Stimulated activated CD8-positive, alpha-beta memory T cell treated with anti-CD3 and anti-CD28 coated beads, Interleukin-15, amount 100 ng/mL, for 1 hour (primary cell): ENCODE measurements around the gene RAB25.
A peak's percentile ranks its signal among the peaks of the same experiment; 100 is the strongest.
"Not testable (repeated sequence)": the region's sequence is repeated elsewhere in the genome, so short reads cannot be mapped to it uniquely, and the experiment has no call there.

Experiments
- DNase-seq: peaks from one replicate; pipeline ENCODE4 v3.0.0-alpha.2; 2020; ENCODE audit warnings: low read depth

RAB25 gene

DNA sequence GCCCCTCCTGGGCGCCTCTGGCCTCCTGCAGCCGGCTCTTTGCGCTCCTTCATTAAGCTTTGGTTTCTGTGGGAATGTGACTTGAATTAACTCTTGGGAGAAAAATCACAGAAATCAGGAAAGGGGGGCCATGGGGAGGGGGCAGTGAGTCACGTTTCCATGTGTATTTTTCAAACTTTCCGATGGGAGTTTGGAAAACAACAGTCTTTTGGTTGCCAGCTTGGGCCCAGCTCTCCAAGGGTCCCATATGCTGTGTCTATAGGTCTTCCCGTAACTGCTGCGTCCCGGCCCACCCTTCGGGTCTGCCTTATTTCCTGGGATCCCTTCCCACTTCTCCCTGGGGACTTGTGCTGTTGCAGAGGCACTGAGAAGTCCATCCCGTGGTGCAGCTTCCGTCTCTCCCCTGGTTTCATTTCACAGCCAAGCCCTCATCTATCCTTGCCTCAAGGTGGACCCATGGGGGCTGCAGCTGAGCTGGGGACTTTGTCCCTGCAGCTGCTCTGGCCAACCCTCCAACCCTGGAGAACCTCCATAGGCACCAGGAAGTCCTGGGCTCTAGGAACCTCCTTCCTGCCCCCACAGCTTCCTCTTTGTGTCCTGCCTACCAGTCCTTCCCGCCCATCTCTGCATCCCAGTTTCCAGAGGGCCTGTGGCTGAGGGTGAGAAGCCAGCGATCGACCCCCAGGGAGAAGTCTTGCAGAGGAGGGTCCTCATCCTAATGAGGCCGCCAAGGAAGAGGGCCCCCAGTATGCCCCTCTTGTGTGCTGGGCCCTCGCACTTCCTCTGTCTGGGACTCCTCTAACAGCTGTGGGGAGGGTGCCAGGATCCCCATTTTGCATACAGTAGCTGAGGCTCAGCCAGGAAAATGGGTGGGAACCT, 41.9 kb downstream of the RAB25 start:
- DNase-seq = no peak

DNA sequence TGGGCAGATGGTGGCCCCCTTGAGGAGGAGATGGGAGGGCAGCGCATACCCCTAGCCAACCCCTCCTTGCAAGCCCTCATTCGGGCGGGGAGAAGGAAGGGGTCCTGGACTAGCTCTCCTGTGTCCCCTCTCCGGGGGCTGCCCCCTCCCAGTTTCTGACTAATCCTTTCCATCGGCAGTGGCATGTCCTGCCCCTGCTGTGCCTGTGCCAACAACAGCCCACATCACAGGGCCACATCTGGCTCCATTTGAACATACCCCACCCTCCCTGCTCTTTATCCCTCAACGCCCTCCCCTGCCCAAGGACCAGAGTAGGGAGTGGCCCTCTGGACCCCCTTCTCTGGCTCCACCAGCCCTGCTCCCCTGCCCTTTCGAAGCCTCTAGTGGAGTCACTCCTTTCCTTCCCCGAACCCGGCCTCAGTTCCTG, 42.6 kb downstream of the RAB25 start:
- DNase-seq = no peak

- DNase-seq = no peak
These were observed 43.3 kb downstream of the RAB25 start for GRCh38 chr1:156104065-156104810.

DNA sequence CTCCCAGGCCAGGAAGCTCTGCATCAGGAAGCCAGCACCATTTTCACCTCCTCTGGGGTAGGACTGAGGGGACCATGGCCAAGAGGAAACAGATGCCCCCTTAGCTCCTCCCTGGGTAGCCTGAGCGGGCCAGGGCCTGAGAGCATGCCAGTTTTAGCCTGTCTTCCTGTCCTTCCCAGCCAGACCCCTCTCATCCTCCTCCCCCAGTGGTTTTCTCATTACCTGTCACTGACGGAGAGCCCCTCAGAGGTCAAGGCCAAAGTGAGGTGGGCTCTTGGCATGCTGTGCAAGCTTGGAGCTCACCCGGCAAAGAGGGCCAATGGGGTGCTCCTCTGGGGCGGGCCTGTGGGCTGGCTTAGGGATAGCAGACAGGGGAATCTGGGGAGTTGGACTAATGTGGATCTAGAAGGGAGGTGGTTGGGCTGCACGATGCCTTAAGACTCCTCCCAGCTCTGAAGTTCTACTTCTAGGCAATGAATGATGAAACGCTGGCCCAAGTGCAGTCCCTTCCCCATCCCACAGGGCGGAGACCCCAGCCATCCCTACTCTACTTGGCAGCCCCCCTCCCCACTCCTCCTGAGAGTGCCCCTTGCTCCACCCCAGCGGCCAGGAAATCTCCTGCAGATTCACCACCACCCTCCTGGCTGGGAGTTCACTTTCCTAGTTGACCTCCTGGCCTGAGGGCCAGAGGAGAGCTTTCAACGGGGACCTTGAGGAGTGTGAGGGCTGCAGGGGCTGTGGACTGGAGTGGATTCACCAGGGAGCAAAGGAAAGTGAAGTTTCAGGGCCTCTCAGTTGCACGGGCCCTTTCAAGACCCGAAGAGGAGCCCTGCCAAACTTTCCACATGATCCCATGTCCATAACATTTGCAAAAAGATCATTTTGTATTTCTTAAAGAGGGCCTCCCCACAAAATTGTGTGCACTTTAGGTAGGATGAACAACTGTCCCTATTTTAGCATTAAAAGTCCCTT, 44.2 kb downstream of the RAB25 start:
- no peak for DNase-seq

GRCh38 chr1:156106624-156107488, 45.9 kb downstream of the RAB25 start:
- no peak for DNase-seq

DNA sequence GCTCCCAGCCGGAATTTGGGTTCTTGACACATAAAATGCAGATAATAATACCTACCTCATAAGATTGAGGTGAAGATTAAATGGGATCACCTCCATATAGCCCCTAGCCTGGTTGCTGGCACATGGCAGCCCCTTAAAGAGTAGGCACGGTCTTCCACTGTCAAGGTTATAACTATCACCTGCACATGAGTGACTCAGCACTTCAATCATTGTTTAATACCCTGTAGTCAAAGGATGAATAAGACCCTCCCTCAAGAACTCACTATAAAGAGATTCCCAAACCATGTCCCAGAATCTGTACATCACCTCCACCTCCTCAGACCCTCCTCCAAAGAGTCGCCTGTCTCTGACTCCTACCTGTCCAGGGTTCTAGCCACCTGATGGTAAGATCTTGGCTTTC, 47.1 kb downstream of the RAB25 start:
- DNase-seq = no peak

DNA sequence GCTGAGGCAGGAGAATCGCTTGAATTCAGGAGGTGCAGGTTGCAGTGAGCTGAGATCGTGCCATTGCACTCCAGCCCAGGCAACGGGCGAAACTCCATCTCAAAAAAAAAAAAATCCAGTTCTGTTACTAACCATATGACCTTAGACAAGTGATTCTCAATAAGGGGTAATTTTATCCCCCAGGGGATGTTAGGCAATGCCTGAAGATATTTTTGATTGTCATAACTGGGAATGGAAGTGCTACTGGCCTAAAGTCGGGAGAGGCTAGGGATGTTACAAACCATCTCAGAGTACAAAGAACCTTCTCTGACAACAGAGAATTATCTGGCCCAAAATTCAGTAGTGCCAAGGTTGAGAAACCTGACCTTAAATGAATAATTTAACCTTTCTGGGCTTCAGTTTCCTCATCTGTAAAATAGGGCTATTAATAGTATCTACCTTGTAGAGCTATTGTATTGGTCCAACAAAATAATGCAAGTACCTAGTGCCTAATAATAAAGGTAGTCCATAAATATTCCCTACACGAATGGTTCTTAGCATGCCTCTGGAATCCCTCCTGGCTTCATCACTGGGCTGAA, 47.8 kb downstream of the RAB25 start:
- DNase-seq = no peak

DNA sequence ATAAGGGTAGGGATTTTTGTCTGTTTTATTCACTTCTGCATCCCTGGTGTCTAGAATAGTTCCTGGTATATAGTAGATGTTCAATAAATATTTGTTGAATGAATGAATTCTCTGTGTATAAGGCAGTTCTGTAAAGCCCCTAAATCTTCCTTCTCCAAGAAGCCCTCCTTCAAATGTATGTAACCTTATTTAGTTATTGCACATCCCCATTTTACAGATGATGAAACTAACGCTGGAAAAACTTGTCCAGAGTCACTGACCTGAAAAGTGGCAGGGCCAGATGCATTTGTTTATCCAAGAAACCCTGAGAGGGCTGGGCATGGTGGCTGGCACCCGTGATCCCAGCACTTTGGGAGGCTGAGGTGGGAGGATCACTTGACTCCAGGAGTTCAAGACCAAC, 49.3 kb downstream of the RAB25 start:
- DNase-seq = no peak

DNA sequence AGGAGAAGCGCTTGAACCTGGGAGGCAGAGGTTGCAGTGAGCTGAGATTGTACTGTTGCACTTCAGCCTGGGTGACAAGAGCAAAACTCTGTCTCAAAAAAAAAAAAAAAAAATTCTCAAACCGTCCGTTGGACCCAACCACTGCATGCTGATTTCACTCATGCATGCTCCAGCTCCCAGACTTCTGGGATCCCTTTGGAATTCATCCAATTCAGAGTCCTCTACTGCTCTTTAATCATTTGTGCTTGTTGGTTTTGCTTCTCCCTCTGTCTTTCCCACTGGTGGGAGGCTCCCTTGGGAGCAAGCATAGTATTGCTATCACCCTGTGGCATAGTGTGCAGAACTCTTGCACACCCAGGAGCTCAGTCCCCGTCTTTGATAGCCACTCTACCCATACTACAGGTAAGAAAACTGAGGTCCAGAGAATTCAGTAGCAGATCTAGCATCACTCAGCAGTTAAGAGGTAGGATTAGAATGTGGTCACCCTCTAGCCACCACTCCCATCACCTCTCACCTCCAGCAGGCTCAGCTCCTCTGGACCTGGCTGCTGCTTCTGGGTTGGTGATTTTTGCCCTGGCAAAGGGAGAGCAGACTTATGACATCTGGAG, 50.5 kb downstream of the RAB25 start:
- DNase-seq = no peak

GRCh38 chr1:156112276-156113137, 51.5 kb downstream of the RAB25 start:
- no peak for DNase-seq

GRCh38 chr1:156113282-156113950, 52.5 kb downstream of the RAB25 start:
- DNase-seq = no peak

DNA sequence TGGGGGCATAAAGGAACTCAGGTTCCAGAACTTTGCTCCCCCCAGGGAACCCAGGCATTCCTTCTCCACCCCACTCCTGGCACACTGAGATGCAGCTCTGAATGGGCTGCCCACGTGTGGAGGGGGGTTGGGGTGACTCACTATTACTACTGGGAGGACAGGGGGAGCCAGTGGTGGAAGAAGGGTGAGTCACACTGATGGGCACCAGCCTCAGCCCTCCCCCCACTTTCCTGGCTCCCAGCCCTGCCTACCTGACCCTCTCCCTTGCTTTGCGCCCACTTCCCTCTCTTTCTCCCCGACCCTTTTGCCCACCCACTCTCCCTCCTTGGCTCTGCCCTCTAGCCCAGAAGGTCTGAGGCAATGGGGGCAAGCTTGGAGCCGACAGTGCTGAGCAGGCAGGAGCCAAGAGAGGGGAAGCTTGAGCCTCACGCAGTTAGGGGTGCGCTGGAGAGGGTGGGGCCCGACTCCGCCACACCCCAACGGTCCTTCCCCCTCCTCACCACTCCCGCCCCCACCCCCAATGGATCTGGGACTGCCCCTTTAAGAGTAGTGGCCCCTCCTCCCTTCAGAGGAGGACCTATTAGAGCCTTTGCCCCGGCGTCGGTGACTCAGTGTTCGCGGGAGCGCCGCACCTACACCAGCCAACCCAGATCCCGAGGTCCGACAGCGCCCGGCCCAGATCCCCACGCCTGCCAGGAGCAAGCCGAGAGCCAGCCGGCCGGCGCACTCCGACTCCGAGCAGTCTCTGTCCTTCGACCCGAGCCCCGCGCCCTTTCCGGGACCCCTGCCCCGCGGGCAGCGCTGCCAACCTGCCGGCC, 53.4 kb downstream of the RAB25 start, which contains the start of gene LMNA:
Gene LMNA, plus strand, starts transcription at position 611 of the 818 bp plus-strand sequence. CDS start 208 bp downstream, outside the sequence.
- peak; percentile 59 for DNase-seq

- no peak for DNase-seq
These were observed 54.1 kb downstream of the RAB25 start for GRCh38 chr1:156114919-156115513.

- no peak for DNase-seq
These were observed 54.8 kb downstream of the RAB25 start for GRCh38 chr1:156115514-156116374.

- not testable (repeated sequence) for DNase-seq
These were observed 55.8 kb downstream of the RAB25 start for GRCh38 chr1:156116731-156117130.
